Measurements from ENCODE around the gene OXSR1. TPM values are rescaled to one million over a fixed set of nuclear protein-coding genes. Genes with fewer than 3 reads are reported as not detected.
"Not testable (repeated sequence)": the region's sequence is repeated elsewhere in the genome, so short reads cannot be mapped to it uniquely, and the experiment has no call there.

Gene OXSR1
- total and polyA plus RNA-seq, 7 donors, result 26.4 to 60.1 (median 47.4) TPM

GRCh38 chr3:38238416-38239008 lies 73.2 kb downstream of the OXSR1 start:
- H3K4me1 ChIP-seq, result no peaks in the 10 kb centered on the region
- DNase-seq (no peak), ATAC-seq (no peak)
- no peak for TF ChIP-seq CTCF (IDR thresholded peaks at IDR 0.05)
- H3K9me3 ChIP-seq, result peaks cover 16% of the 10 kb centered on the region
- WGBS, 3 donors, result 96 to 99% (median 98%) methylated on average over 2 of the region's 2 CpGs
- H3K27ac ChIP-seq, result no peak overlapping the region
- no peak overlapping the region for H3K4me3 ChIP-seq
- no peaks in the 10 kb centered on the region for H3K27me3 ChIP-seq (ENCODE audit: insufficient read depth in 3 of 3, low read length in 2 of 3)
- peaks cover 6 to 69% of the 10 kb centered on the region in 2 donors for H3K36me3 ChIP-seq (ENCODE audit: insufficient read depth in 1 of 2, low read depth in 1 of 2)
- intact Hi-C loops (cut with DNase I), result no loop called here

DNA sequence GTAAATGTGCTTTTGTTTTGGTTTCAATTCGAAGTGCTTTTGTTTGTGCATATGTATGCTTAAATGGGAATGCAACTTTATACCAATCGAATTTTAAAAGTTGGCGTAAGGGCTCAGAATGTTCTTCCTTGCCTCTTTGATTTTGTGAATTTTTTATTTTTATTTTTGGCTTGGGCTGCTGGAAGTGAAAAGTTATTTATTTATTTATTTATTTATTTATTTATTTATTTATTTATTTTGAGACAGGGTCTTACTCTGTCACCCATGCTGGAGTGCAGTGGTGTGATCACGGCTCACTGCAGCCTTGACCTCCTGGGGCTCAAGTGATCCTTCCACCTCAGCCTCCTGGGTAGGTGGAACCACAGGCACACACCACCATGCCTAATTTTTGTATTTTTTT lies 77.5 kb downstream of the OXSR1 start:
- H3K36me3 ChIP-seq (ENCODE audit: insufficient read depth in 1 of 2, low read depth in 1 of 2), result peaks cover 4 to 60% of the 10 kb centered on the region in 2 donors
- H3K27ac ChIP-seq; DNase-seq; H3K27me3 ChIP-seq (ENCODE audit: insufficient read depth in 3 of 3, low read length in 2 of 3); H3K4me1 ChIP-seq; H3K4me3 ChIP-seq; ATAC-seq; H3K9me3 ChIP-seq; intact Hi-C loops (cut with DNase I): not testable (repeated sequence)
- 97 to 99% (median 98%) methylated on average over 4 of the region's 4 CpGs for WGBS, 3 donors

DNA sequence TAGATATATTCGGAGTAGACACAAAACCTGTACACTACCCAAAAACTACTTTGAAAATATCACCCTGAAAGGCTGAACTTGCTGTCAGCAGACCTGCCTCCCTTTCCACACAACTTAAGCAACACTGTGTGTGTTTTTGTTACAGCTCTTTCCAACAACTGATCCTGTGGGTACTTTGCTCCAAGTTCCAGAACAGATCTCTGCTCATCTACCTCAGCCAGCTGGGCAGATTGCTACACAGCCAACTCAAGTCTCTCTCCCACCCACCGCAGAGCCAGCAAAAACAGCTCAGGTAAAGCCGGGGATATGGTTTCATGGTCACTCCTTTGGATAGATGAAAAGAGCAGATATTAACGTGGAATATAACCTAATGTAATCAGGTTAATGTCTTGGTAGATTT lies 80.6 kb downstream of the OXSR1 start:
- Histone ChIP-seq H3K4me3 (no peak overlapping the region), H3K4me1 (peaks cover 10% of the 10 kb centered on the region), H3K36me3 (ENCODE audit: insufficient read depth in 1 of 2, low read depth in 1 of 2) (peaks cover 0 to 67% of the 10 kb centered on the region in 2 donors), H3K27ac (no peak overlapping the region), H3K27me3 (ENCODE audit: insufficient read depth in 3 of 3, low read length in 2 of 3) (no peaks in the 10 kb centered on the region), H3K9me3 (no peaks in the 10 kb centered on the region)
- TF ChIP-seq CTCF (IDR thresholded peaks at IDR 0.05), result no peak
- no peak for DNase-seq
- intact Hi-C loops (cut with DNase I), result no loop called here
- peak in 2 of 4 donors; percentile 39 to 52 for ATAC-seq
- 62 to 69% (median 69%) methylated on average over 4 of the region's 4 CpGs for WGBS, 3 donors

DNA sequence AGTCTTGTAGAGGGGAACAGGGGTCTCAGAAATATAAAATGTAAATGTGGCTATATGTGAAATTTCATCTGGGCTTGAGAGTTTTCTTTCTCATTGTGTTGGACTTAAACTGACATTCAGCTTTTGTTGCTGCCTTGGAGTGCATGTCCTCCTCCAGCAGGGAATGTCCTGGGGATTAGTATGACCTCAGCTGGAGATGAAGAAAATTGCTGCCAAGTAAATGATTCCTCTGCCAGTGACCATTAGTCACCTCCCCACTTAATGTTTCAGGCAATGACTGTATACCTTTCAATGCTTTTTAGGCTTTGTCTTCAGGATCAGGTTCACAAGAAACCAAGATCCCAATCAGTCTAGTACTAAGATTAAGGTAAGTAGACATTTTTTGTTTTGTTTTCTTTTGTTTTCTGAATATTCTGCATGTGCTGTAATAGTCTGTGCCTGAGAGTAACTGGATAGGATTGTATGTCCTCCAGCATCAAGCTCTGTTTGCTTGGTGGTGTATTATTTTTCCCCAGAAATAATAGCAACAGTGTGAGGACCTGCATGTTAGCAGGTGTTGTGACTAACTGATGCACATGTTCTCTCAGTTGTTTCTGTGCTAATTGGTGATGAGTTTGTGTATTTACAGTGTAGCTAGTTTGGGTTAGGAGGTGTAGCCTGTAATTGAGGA lies 82.2 kb downstream of the OXSR1 start:
- Histone ChIP-seq H3K4me1 (peaks cover 10% of the 10 kb centered on the region), H3K36me3 (ENCODE audit: insufficient read depth in 1 of 2, low read depth in 1 of 2) (peaks cover 2 to 81% of the 10 kb centered on the region in 2 donors), H3K4me3 (no peak overlapping the region), H3K9me3 (no peaks in the 10 kb centered on the region), H3K27me3 (ENCODE audit: insufficient read depth in 3 of 3, low read length in 2 of 3) (no peaks in the 10 kb centered on the region), H3K27ac (no peak overlapping the region)
- no peak for TF ChIP-seq CTCF (IDR thresholded peaks at IDR 0.05)
- DNase-seq, result no peak
- intact Hi-C loops (cut with DNase I), result no loop called here
- peak; percentile 90 to 99 (median 98) for ATAC-seq

GRCh38 chr3:38250198-38250597 lies 84.9 kb downstream of the OXSR1 start:
- Histone ChIP-seq H3K27ac (no peak overlapping the region), H3K27me3 (ENCODE audit: insufficient read depth in 3 of 3, low read length in 2 of 3) (no peaks in the 10 kb centered on the region), H3K36me3 (ENCODE audit: insufficient read depth in 1 of 2, low read depth in 1 of 2) (peaks cover 18 to 92% of the 10 kb centered on the region in 2 donors), H3K4me1 (peaks cover 10% of the 10 kb centered on the region), H3K4me3 (no peak overlapping the region), H3K9me3 (no peaks in the 10 kb centered on the region)
- WGBS, 3 donors, result 90% methylated on average over 2 of the region's 2 CpGs
- intact Hi-C loops (cut with DNase I), result loop anchor here in 1 of 2 donors (10.0 kb wide), 1 partner anchor 225 kb away; no protein-coding TSS in a partner anchor
- ATAC-seq (no peak), DNase-seq (no peak)
- TF ChIP-seq CTCF (IDR thresholded peaks at IDR 0.05), result no peak

Measured in psoas muscle (tissue), 8 donors.